A549 (cell line): ENCODE measurements around the gene EPOP. TPM values are rescaled to one million over a fixed set of nuclear protein-coding genes. Genes with fewer than 3 reads are reported as not detected.
A peak's percentile ranks its signal among the peaks of the same experiment; 100 is the strongest.

ENCODE experiments used
- ATAC-seq, 2 experiments: fragments of 200-7000 bp in 1 of 2; fragments of >200 bp in 1 of 2; cut with Nextera tagmentation in 1 of 2; cut with Tn5 transposase in 1 of 2; 3 replicates each; pipeline versions ENCODE4 v1.8.0 to v1.9.1; 2018 to 2020; ENCODE audit warnings: mild to moderate bottlenecking in 1 of 2, moderate library complexity in 1 of 2
- CTCF ChIA-PET: fragments of 300-600 bp; sonication (Branson Sonifier 250); formaldehyde crosslinking; extraction: SDS; loops from one replicate; lab custom pipeline; 2021; ENCODE audit warnings: antibody characterized with exemption, inconsistent platforms; lab: Yijun Ruan, JAX
- POLR2A ChIA-PET: fragments of 350-600 bp; formaldehyde crosslinking; extraction: SDS; loops from one replicate; lab custom pipeline; 2021; ENCODE audit warnings: antibody characterized with exemption, inconsistent platforms; lab: Yijun Ruan, JAX
- DNase-seq, 2 experiments: peaks; one replicate each; pipeline versions ENCODE4 v3.0.0 to v3.0.0-alpha.2; 2011 to 2016; ENCODE audit warnings: low read depth in 1 of 2, low spot score in 1 of 2
- FAIRE-seq: peaks from 2 replicates; lab custom pipeline; 2011; peaks lifted over from hg19 to GRCh38; lab: Jason Lieb, UNC
- H3K27ac ChIP-seq, 2 experiments: fragments of >200 bp; sonication (Bioruptor Twin); formaldehyde crosslinking; 3 replicates each; pipeline ENCODE4 v1.5.1; 2016 to 2017
- H3K4me1 ChIP-seq: fragments of >200 bp; sonication (Bioruptor Twin); formaldehyde crosslinking; 3 replicates; pipeline ENCODE4 v1.6.1; 2016
- H3K4me2 ChIP-seq: fragments of >200 bp; sonication (Bioruptor Twin); formaldehyde crosslinking; 3 replicates; pipeline ENCODE4 v1.6.1; 2016
- H3K4me3 ChIP-seq: fragments of >200 bp; sonication (Bioruptor Twin); formaldehyde crosslinking; 3 replicates; pipeline ENCODE4 v1.5.1; 2016
- H3K9me3 ChIP-seq: fragments of >200 bp; sonication (Bioruptor Twin); formaldehyde crosslinking; 3 replicates; pipeline ENCODE4 v1.6.1; 2016
- BCL3 ChIP-seq: fragments of >200 bp; sonication (Bioruptor Twin); formaldehyde crosslinking; IDR thresholded peaks from 3 replicates; pipeline ENCODE4 v1.6.1; 2016
- BHLHE40 ChIP-seq: IDR thresholded peaks from 2 replicates; pipeline ENCODE4 v1.6.1; 2012; ENCODE audit warnings: low read depth, low read length, inconsistent platforms
- CBX2 ChIP-seq: fragments of 200-600 bp; sonication (generic); IDR thresholded peaks from 2 replicates; pipeline ENCODE4 v1.6.1; 2016; ENCODE audit warnings: low read depth, mild to moderate bottlenecking, borderline replicate concordance
- CEBPB ChIP-seq, 2 experiments: fragments of >200 bp in 1 of 2; sonication (Bioruptor Twin) in 1 of 2; formaldehyde crosslinking in 1 of 2; IDR thresholded peaks; 2 replicates each; pipeline ENCODE4 v1.6.1; 2012 to 2016
- CHD2 ChIP-seq: fragments of 150-350 bp; IDR thresholded peaks from 2 replicates; pipeline ENCODE4 v1.6.1; 2014; ENCODE audit warnings: low read length; ENCODE audit not compliant: partially characterized antibody
- E2F6 ChIP-seq: IDR thresholded peaks from 2 replicates; pipeline ENCODE4 v1.6.1; 2012; ENCODE audit warnings: low read depth, borderline replicate concordance
- FOSB ChIP-seq: fragments of 250-450 bp; sonication (Bioruptor Pico); IDR thresholded peaks from 2 replicates; pipeline ENCODE4 v1.5.0; 2020; ENCODE audit warnings: mild to moderate bottlenecking, moderate library complexity
- HDAC2 ChIP-seq: fragments of 200-600 bp; sonication (generic); IDR thresholded peaks from 2 replicates; pipeline ENCODE4 v1.6.1; 2016
- HEYL ChIP-seq: fragments of 250-450 bp; sonication (Bioruptor Pico); IDR thresholded peaks from 2 replicates; pipeline ENCODE4 v1.8.0; 2021; ENCODE audit warnings: mild to moderate bottlenecking, moderate library complexity
- HOXA7 ChIP-seq: fragments of 250-450 bp; sonication (Bioruptor Pico); IDR thresholded peaks from 2 replicates; pipeline ENCODE4 v1.5.0; 2020; ENCODE audit warnings: mild to moderate bottlenecking, moderate library complexity
- HOXB13 ChIP-seq: fragments of 250-450 bp; sonication (Bioruptor Pico); IDR thresholded peaks from 2 replicates; pipeline ENCODE4 v1.5.0; 2020; ENCODE audit warnings: low read depth, mild to moderate bottlenecking, moderate library complexity
- HOXB5 ChIP-seq: fragments of 250-450 bp; sonication (Bioruptor Pico); IDR thresholded peaks from 2 replicates; pipeline ENCODE4 v1.5.0; 2020; ENCODE audit warnings: mild to moderate bottlenecking, moderate library complexity
- JUN ChIP-seq, 2 experiments: fragments of >200 bp; sonication (Bioruptor Twin); formaldehyde crosslinking; IDR thresholded peaks; 2 replicates in 1 of 2; 3 replicates in 1 of 2; pipeline ENCODE4 v1.6.1; 2016 to 2017
- KDM1A ChIP-seq: fragments of 200-600 bp; sonication (generic); IDR thresholded peaks from 2 replicates; pipeline ENCODE4 v1.6.1; 2016; ENCODE audit warnings: low read depth, mild to moderate bottlenecking
- KDM5A ChIP-seq: fragments of 200-600 bp; sonication (generic); IDR thresholded peaks from 2 replicates; pipeline ENCODE4 v1.6.1; 2016; ENCODE audit warnings: antibody characterized with exemption, mild to moderate bottlenecking
- MAX ChIP-seq: IDR thresholded peaks from 2 replicates; pipeline ENCODE4 v1.6.1; 2012
- NFE2L2 ChIP-seq: fragments of 150-350 bp; conservative IDR thresholded peaks from 2 replicates; pipeline ENCODE4 v1.6.1; 2014; ENCODE audit warnings: low read length
- POLR2AphosphoS2 ChIP-seq: conservative IDR thresholded peaks from 2 replicates; pipeline ENCODE4 v1.6.1; 2012; ENCODE audit warnings: low read length, improper control_type of control experiment, inconsistent platforms
- RARB ChIP-seq: fragments of 250-450 bp; sonication (Bioruptor Pico); IDR thresholded peaks from 2 replicates; pipeline ENCODE4 v1.8.0; 2021; ENCODE audit warnings: mild to moderate bottlenecking, moderate library complexity
- RNF2 ChIP-seq: fragments of 200-600 bp; sonication (generic); IDR thresholded peaks from 2 replicates; pipeline ENCODE4 v1.6.1; 2016; ENCODE audit warnings: low read depth, mild to moderate bottlenecking, antibody characterized with exemption, moderate library complexity, borderline replicate concordance
- SMC3 ChIP-seq: fragments of >200 bp; sonication (Bioruptor Twin); formaldehyde crosslinking; IDR thresholded peaks from 3 replicates; pipeline ENCODE4 v1.6.1; 2018; ENCODE audit warnings: inconsistent platforms
- TFCP2L1 ChIP-seq: fragments of 250-450 bp; sonication (Bioruptor Pico); IDR thresholded peaks from 2 replicates; pipeline ENCODE4 v1.5.0; 2021; ENCODE audit warnings: mild to moderate bottlenecking
- USF2 ChIP-seq: fragments of 450-650 bp; IDR thresholded peaks from 2 replicates; pipeline ENCODE4 v1.6.1; 2014; ENCODE audit warnings: antibody characterized with exemption
- ZFP36 ChIP-seq: fragments of 450-650 bp; IDR thresholded peaks from 2 replicates; pipeline ENCODE4 v1.6.1; 2014; ENCODE audit warnings: borderline replicate concordance; ENCODE audit not compliant: partially characterized antibody
- ZNF302 ChIP-seq: fragments of 250-450 bp; sonication (Bioruptor Pico); IDR thresholded peaks from 2 replicates; pipeline ENCODE4 v1.9.0; 2021; ENCODE audit warnings: inconsistent platforms, mild to moderate bottlenecking, moderate library complexity
- WGBS: methylation state at CpG from one replicate; pipeline ENCODE4 v1.1.6; 2017; ENCODE audit errors: missing lambda C conversion rate; 5-methylcytosine and 5-hydroxymethylcytosine counted together
- polyA plus RNA-seq, 4 experiments: library from polyadenylated mRNA; depleted of rRNA in 3 of 4; stranded (reverse); fragments of >200 nt; fragmentation: RNase III in 1 of 4; extraction: RNeasy Plus Mini Kit Qiagen cat#74134 plus additional on column Dnase treatment in 1 of 4; gene quantifications; 2 replicates in 3 of 4; 3 replicates in 1 of 4; pipeline ENCODE4 v1.2.3, GENCODE V29; 2011 to 2017
- TF ChIP-seq, protein P1 (sequence below): fragments of 150-350 bp; IDR thresholded peaks from 2 replicates; pipeline ENCODE4 v1.6.1; 2014; ENCODE audit warnings: low read depth, mild to moderate bottlenecking, low read length

EPOP gene
- polyA plus RNA-seq, 2 of the 4 experiments (the other 2 are of a cell fraction): 5.1 to 12.1 TPM

DNA sequence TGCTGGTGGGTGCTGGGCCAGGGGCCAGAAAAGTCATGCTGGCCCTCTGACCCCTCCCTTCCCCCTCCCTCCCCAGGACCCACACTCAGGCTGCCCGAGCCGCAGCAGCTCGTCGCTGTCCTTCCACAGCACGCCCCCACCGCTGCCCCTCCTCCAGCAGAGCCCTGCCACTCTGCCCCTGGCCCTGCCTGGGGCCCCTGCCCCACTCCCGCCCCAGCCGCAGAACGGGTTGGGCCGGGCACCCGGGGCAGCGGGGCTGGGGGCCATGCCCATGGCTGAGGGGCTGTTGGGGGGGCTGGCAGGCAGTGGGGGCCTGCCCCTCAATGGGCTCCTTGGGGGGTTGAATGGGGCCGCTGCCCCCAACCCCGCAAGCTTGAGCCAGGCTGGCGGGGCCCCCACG, 47.0 kb upstream of the EPOP start:
- H3K4me1 ChIP-seq: peaks cover 12% of the 10 kb centered on the region
- 92% methylated on average over 7 of the region's 16 CpGs for WGBS
- H3K4me3 ChIP-seq: no peak overlapping the region
- DNase-seq (no peak), ATAC-seq (no peak), FAIRE-seq (no peak)
- no peak for TF ChIP-seq CEBPB (IDR thresholded peaks at IDR 0.05)
- ChIA-PET POLR2A (no interaction called here), CTCF (interaction anchor here (1.5 to 12.9 kb wide), 4 partner anchors 10 to 35 kb away, joined by 5 to 102 read pairs (median 12); no protein-coding TSS in a partner anchor)
- H3K9me3 ChIP-seq: no peaks in the 10 kb centered on the region
- no peak overlapping the region for H3K27ac ChIP-seq
- H3K4me2 ChIP-seq: no peak overlapping the region

GRCh38 chr17:38720941-38721340, 46.2 kb upstream of the EPOP start:
- ATAC-seq (no peak), DNase-seq (no peak), FAIRE-seq (no peak)
- ChIA-PET POLR2A (no interaction called here), CTCF (interaction anchor here (1.7 to 12.9 kb wide), 3 partner anchors 9 to 15 kb away, joined by 6 to 102 read pairs (median 18); no protein-coding TSS in a partner anchor)
- TF ChIP-seq TFCP2L1 (CRISPR knock-in tag) (no peak), ZFP36 (no peak), HEYL (CRISPR knock-in tag) (no peak), CEBPB (IDR thresholded peaks at IDR 0.05) (no peak), HDAC2 (no peak), BHLHE40 (no peak)
- no peak overlapping the region for H3K4me3 ChIP-seq
- WGBS: 87% methylated on average over 6 of the region's 6 CpGs
- peaks cover 8% of the 10 kb centered on the region for H3K4me1 ChIP-seq
- H3K27ac ChIP-seq: no peak overlapping the region
- H3K4me2 ChIP-seq: no peak overlapping the region
- no peaks in the 10 kb centered on the region for H3K9me3 ChIP-seq

DNA sequence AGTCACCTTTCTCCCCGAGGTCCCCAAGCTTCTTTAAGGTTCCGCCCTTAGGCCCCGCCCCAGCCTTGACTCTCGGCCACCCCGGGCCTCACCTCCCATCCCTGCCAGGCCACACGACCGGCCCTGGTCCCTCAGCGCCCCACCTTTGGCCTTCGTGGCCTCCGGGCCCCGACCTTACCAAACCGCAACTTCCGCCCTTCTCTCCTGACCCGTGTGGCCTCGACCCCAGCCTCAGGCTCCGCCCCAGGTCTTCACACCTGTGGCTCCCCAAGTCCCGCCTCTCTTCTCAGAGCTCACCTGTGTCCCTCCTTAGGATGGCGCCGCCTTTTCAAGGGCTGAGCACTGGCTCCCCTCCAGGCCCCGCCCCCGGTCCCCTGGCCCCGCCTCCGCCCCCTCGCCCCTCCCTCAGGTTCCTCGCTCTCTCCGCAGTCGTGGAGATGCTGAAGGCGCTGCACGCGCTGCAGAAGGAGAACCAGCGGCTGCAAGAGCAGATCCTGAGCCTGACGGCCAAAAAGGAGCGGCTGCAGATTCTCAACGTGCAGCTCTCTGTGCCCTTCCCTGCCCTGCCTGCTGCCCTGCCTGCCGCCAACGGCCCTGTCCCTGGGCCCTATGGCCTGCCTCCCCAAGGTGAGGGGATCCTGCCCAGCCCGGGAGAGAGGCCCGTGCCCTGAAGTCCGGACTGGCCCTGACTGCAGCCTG, 45.3 kb upstream of the EPOP start:
- 85% methylated on average over 35 of the region's 39 CpGs for WGBS
- Histone ChIP-seq H3K9me3 (no peaks in the 10 kb centered on the region), H3K4me2 (no peak overlapping the region), H3K27ac (no peak overlapping the region), H3K4me3 (no peak overlapping the region), H3K4me1 (peaks cover 7% of the 10 kb centered on the region; the same call in 2 of the 3 replicates)
- ATAC-seq (no peak), DNase-seq (no peak), FAIRE-seq (no peak)
- TF ChIP-seq NFE2L2 (no peak), BHLHE40 (no peak), CHD2 (no peak), USF2 (no peak), KDM5A (no peak), POLR2AphosphoS2 (no peak), FOSB (no peak), SMC3 (no peak), HOXB5 (no peak), BCL3 (no peak), ZFP36 (no peak), RARB (no peak)
- ChIA-PET CTCF (interaction anchor here (0.6 to 12.9 kb wide), 6 partner anchors 8 to 455 kb away, joined by 3 to 102 read pairs (median 9); partner anchors contain the start of gene CISD3), POLR2A (no interaction called here)

DNA sequence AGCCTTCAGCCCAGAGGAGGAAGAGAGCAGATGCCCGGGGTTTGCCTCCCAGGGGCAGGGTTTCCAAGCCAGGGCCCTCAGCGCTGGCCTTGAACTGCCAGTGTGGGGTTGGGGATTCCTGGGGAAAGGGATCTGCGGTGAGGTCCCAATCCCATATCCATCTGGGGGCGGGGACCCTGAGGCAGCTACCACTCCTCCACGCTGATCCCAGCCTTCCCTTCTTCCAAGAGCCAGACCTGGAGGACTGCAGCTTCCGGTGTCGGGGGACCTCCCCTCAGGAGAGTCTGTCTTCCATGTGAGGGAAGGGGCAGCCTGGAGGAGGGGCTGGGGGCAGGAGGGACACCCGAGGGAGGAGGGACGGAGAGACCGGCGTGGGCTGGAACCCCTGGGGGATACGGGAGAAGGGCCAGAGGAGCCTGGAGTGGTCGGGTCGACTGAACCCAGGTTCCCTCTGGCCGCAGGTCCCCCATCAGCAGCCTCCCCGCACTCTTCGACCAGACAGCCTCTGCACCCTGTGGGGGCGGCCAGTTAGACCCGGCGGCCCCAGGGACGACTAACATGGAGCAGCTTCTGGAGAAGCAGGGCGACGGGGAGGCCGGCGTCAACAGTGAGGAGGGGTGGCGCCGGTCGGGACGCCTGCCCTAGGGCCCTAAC, 44.7 kb upstream of the EPOP start:
- no peak overlapping the region for H3K4me2 ChIP-seq
- WGBS: 93% methylated on average over 29 of the region's 29 CpGs
- DNase-seq: no peak
- no peak for FAIRE-seq
- ChIA-PET CTCF (interaction anchor here (0.6 to 12.9 kb wide), 8 partner anchors 9 to 305 kb away, joined by 3 to 102 read pairs (median 4); partner anchors contain the start of gene CISD3), POLR2A (interaction anchor here (1.3 kb wide), 1 partner anchor 14 kb away, joined by 4 read pairs; the partner anchor contains the start of gene MLLT6)
- peaks cover 7% of the 10 kb centered on the region; the same call in 2 of the 3 replicates for H3K4me1 ChIP-seq
- ATAC-seq: no peak
- H3K4me3 ChIP-seq: no peak overlapping the region
- no peaks in the 10 kb centered on the region for H3K9me3 ChIP-seq
- 0 out of 6 replicates have a peak overlapping the region, but pooled peaks of 1 of the 2 experiments have one; percentile 4 for H3K27ac ChIP-seq
- TF ChIP-seq CBX2: no peak
- no peak for TF ChIP-seq CHD2
- TF ChIP-seq JUN (IDR thresholded peaks at IDR 0.05): no peak
- TF ChIP-seq RNF2: no peak
- TF ChIP-seq MAX: no peak
- TF ChIP-seq HOXB13 (CRISPR knock-in tag): no peak
- TF ChIP-seq, protein P1, sequence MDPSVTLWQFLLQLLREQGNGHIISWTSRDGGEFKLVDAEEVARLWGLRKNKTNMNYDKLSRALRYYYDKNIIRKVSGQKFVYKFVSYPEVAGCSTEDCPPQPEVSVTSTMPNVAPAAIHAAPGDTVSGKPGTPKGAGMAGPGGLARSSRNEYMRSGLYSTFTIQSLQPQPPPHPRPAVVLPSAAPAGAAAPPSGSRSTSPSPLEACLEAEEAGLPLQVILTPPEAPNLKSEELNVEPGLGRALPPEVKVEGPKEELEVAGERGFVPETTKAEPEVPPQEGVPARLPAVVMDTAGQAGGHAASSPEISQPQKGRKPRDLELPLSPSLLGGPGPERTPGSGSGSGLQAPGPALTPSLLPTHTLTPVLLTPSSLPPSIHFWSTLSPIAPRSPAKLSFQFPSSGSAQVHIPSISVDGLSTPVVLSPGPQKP: no peak
- no peak for TF ChIP-seq E2F6
- TF ChIP-seq ZNF302 (CRISPR knock-in tag): no peak
- no peak for TF ChIP-seq KDM1A
- no peak for TF ChIP-seq HOXA7 (CRISPR knock-in tag)
